ENCODE results near the gene TBL1X.

Gene TBL1X

GRCh38 chrX:9700555-9700954, 235.7 kb downstream of the TBL1X start:
- no peak for TF ChIP-seq FOXP2 (optimal IDR thresholded peaks at IDR 0.05; ENCODE audit: borderline replicate concordance, extremely low read depth, extremely low read length, insufficient read depth)
- TF ChIP-seq TAF1 (IDR thresholded peaks at IDR 0.05; ENCODE audit: borderline replicate concordance, insufficient read depth, low read length) = no peak

DNA sequence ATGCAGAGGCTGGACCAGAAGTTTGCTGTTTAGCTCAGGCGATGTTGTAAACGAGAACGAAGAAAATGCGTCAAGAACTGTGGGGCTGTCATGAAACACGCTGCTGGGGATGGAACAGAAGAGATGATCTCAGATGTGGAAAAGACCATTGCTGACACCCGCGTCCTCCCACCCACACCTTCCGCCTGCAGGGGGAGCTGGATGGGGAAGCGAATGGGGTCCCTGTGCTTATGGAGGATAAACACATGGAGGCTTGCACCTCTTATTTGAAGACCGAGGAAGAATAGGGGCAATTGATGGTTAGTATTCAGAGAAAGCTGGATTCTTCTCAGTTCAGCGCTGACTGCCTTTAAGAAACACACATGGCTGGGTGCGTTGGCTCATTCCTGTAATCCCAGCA, 236.9 kb downstream of the TBL1X start:
- TF ChIP-seq POLR2AphosphoS5 (IDR thresholded peaks at IDR 0.05; ENCODE audit: low read depth, low read length) (no peak), TAF1 (IDR thresholded peaks at IDR 0.05; ENCODE audit: borderline replicate concordance, insufficient read depth, low read length) (no peak), FOXP2 (optimal IDR thresholded peaks at IDR 0.05; ENCODE audit: borderline replicate concordance, extremely low read depth, extremely low read length, insufficient read depth) (no peak)

- TF ChIP-seq REST (IDR thresholded peaks at IDR 0.05; ENCODE audit: insufficient read depth in 1 of 2, low read depth in 2 of 2, low read length in 2 of 2) = no peak
- no peak for TF ChIP-seq TAF1 (IDR thresholded peaks at IDR 0.05; ENCODE audit: borderline replicate concordance, insufficient read depth, low read length)
- no peak for TF ChIP-seq SIN3A (IDR thresholded peaks at IDR 0.05; ENCODE audit: borderline replicate concordance, insufficient read depth, low read length)
- TF ChIP-seq FOXP2 (optimal IDR thresholded peaks at IDR 0.05; ENCODE audit: borderline replicate concordance, extremely low read depth, extremely low read length, insufficient read depth) = no peak
- TF ChIP-seq POLR2AphosphoS5 (IDR thresholded peaks at IDR 0.05; ENCODE audit: low read depth, low read length) = no peak
Measured at GRCh38 chrX:9703406-9703805, 238.5 kb downstream of the TBL1X start.

DNA sequence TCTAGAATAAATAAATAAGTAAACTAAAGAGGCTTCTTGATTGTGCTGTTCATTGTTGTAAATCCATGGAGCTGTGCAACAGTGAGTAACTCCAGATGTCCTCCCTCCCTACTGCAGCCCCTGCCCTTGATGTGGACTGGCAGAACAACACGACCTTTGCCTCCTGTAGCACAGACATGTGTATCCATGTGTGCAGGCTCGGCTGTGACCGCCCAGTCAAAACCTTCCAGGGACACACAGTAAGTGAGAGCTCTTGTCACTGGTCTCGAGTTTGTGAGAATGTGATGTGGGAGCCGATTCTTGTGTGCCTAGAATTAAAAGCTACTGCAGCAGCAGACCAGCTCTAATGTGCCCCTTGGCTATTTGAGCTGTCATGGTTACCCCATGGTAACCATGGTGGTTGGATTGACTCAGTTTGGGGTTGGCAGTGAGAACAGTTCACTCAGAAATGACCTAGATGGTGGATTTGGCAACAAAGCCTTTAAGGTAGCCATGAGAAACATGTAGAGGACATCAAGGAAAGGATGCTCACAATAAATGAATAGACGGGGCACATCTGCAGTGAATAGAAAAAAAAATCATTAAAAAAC, 240.1 kb downstream of the TBL1X start:
- TF ChIP-seq POLR2AphosphoS5 (IDR thresholded peaks at IDR 0.05; ENCODE audit: low read depth, low read length) = no peak
- TF ChIP-seq TAF1 (IDR thresholded peaks at IDR 0.05; ENCODE audit: borderline replicate concordance, insufficient read depth, low read length) = no peak
- no peak for TF ChIP-seq SIN3A (IDR thresholded peaks at IDR 0.05; ENCODE audit: borderline replicate concordance, insufficient read depth, low read length)
- TF ChIP-seq FOXP2 (optimal IDR thresholded peaks at IDR 0.05; ENCODE audit: borderline replicate concordance, extremely low read depth, extremely low read length, insufficient read depth) = no peak
- no peak for TF ChIP-seq REST (IDR thresholded peaks at IDR 0.05; ENCODE audit: insufficient read depth in 1 of 2, low read depth in 2 of 2, low read length in 2 of 2)

GRCh38 chrX:9706421-9706820, 241.6 kb downstream of the TBL1X start:
- TF ChIP-seq POLR2AphosphoS5 (IDR thresholded peaks at IDR 0.05; ENCODE audit: low read depth, low read length) (no peak), FOXP2 (optimal IDR thresholded peaks at IDR 0.05; ENCODE audit: borderline replicate concordance, extremely low read depth, extremely low read length, insufficient read depth) (no peak), REST (IDR thresholded peaks at IDR 0.05; ENCODE audit: insufficient read depth in 1 of 2, low read depth in 2 of 2, low read length in 2 of 2) (no peak)

DNA sequence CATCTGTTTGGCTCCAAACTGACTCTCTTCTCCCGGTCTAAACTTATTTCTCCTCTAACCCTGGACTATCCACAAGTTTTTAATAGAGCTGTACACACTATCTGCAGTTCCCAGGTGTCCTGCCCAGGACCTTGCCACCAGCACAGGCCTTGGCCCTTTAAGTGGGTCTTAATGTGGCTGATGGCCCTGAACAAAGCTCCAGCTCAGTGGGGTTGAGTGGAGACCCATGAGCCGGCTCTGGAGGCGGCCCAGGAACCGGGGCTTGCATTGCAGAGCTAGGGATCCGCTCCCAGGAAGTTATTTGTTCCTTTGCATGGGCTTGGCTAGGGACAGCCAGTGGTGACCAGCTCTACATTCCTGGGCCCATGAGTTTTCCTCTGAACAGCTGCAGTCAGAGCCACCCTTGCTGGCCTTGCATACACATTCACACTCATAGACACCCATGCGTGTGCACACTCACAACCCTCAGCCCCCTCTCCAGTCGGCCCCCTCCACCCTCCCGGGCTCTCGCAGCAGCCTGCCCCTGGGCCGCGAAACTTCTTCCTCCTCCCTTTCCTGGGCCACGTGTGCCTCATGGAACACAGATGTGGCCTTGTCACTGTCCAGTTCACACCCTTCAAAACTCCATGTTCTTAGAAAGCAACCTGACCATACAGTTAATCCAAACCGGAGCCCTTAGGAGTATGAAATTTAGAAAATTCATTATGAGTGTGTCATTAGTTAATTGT, 242.6 kb downstream of the TBL1X start:
- no peak for TF ChIP-seq FOXP2 (optimal IDR thresholded peaks at IDR 0.05; ENCODE audit: borderline replicate concordance, extremely low read depth, extremely low read length, insufficient read depth)
- TF ChIP-seq POLR2AphosphoS5 (IDR thresholded peaks at IDR 0.05; ENCODE audit: low read depth, low read length) = no peak
- TF ChIP-seq REST (IDR thresholded peaks at IDR 0.05; ENCODE audit: insufficient read depth in 1 of 2, low read depth in 2 of 2, low read length in 2 of 2) = no peak
- TF ChIP-seq TAF1 (IDR thresholded peaks at IDR 0.05; ENCODE audit: borderline replicate concordance, insufficient read depth, low read length) = no peak
- TF ChIP-seq SIN3A (IDR thresholded peaks at IDR 0.05; ENCODE audit: borderline replicate concordance, insufficient read depth, low read length) = no peak
